ENCODE measurements around the gene INTS4.
"Not testable (repeated sequence)": the region's sequence is repeated elsewhere in the genome, so short reads cannot be mapped to it uniquely, and the experiment has no call there.

The INTS4 gene

DNA sequence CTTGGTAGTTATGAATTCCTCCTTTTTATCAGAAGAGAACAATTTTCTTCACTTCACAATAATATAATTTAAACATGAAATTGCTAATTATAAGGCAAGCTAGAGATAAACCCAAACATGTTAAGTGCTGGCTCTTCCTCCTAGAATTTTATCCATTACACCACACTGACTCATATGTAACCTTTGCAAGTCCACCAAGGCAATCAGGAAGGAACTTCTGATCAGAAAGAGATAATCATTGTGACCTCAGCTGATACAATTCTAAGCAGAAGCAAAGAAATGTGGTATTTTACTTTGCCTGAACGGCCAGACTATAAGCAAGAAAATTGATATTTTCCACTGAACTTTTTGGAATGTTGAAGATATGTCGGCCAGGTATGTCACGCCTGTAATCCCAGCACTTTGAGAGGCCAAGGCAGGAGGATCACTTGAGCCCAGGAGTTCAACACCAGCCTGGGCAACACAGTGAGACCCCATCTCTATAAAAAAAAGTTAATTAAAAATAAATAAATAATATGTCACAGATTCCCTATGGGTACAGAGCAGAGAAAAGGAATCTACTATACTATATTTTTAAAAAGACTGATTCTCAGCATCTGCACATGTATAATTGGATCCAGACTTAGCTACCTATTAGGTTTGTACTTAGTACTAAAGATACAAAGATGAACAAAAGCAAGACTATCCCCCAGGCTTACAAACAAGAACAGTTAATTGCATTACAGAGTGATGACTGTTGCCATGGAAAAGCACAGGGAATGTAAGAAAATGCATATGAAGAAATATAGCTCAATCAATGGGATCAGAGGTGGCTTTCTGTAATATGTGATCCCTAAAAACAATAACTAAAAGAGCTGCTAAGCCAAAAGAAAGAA is 63.9 kb downstream of the INTS4 start:
- H3K4me3 ChIP-seq (ENCODE audit: low read length): not testable (repeated sequence)

DNA sequence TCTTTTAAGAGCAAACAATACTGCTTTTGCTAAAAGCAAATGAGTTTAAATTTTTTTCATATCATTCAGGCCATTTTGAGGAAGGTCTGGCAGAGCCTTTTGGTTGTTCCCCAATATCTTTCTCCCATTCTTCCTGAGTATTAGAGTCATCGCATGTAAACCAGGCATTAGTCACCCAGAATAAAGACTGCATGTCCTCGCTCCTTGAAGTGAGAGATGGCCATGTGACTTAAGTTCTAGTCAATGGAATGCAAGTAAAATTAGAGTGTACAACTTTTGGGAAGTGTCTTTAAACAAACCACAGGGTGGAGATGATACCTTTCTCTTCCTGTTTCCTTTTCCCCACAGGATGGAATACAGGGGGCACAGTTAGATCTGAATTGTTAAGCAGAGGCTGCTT is 76.8 kb downstream of the INTS4 start:
- H3K9ac ChIP-seq (ENCODE audit: low read length); H3K27ac ChIP-seq (ENCODE audit: low read length); H3K36me3 ChIP-seq (ENCODE audit: control insufficient read depth, low read depth, low read length); H3K4me1 ChIP-seq (ENCODE audit: control insufficient read depth, low read depth, low read length); H3K27me3 ChIP-seq (ENCODE audit: control insufficient read depth, insufficient read depth, low read length); H3K9me3 ChIP-seq (ENCODE audit: control insufficient read depth, low read depth, low read length); H3K4me3 ChIP-seq (ENCODE audit: low read length): not testable (repeated sequence)

More for the DNA sequence above, 63.9 kb downstream of the INTS4 start:
- not testable (repeated sequence) for H3K27me3 ChIP-seq (ENCODE audit: control insufficient read depth, insufficient read depth, low read length); H3K4me1 ChIP-seq (ENCODE audit: control insufficient read depth, low read depth, low read length); H3K36me3 ChIP-seq (ENCODE audit: control insufficient read depth, low read depth, low read length); H3K9ac ChIP-seq (ENCODE audit: low read length); H3K27ac ChIP-seq (ENCODE audit: low read length); H3K9me3 ChIP-seq (ENCODE audit: control insufficient read depth, low read depth, low read length)

DNA sequence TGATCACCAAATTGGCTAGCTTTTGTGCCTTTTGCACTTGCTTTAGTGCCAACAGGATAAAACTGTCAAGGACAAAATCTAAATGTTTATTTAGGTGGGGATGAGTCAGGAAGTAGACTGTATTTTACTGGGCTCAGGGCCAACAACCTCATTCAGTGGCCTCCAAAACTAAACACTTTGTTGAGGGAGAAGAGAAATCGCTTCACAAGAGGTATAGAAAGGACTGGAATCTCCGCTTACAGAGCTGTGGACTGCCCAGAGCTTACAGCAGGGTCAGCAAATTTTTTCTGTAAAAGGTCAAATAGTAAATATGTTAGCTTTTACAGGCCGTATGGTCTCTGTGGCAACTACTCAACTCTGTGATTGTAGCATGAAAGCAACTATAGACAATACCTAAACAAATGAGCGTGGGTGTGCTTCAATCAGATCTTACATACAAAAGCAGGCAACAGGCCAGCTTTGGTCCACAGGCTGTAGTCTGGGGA is 80.1 kb downstream of the INTS4 start:
- H3K9ac ChIP-seq (ENCODE audit: low read length); H3K27ac ChIP-seq (ENCODE audit: low read length); H3K4me1 ChIP-seq (ENCODE audit: control insufficient read depth, low read depth, low read length); H3K4me3 ChIP-seq (ENCODE audit: low read length); H3K36me3 ChIP-seq (ENCODE audit: control insufficient read depth, low read depth, low read length); H3K9me3 ChIP-seq (ENCODE audit: control insufficient read depth, low read depth, low read length); H3K27me3 ChIP-seq (ENCODE audit: control insufficient read depth, insufficient read depth, low read length): not testable (repeated sequence)

DNA sequence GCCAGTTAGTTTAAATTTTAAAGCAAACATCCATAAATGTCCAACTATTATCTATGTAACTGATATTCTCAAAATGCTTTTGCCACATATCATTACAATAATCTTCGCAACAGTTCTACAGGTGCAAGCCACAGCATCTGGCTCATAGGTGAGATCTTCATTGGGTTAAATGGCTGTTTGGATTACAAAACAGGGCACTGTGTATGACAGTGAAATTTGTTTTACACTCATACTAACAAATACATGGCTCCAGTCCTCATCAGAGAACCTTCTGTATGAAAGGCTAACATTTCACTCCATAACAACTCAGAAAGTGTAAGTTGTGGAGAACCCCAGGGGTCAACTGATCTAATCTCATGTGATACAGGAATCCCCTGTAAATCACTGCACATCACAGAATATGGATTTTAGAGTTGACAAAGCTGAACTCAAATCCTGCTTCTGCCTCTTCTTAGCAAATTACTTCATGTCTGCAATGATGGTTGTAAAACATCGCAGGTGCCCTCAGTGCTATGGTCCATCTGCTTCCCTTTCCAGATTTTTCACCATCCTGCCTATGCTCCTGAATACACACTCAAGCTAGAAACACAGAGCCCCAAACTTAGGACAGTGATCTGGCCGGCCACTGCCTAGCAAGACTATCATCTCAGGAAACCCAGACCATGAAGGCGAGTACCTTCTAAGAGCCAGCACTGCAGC is 80.7 kb downstream of the INTS4 start:
- not testable (repeated sequence) for H3K36me3 ChIP-seq (ENCODE audit: control insufficient read depth, low read depth, low read length); H3K9ac ChIP-seq (ENCODE audit: low read length); H3K4me3 ChIP-seq (ENCODE audit: low read length); H3K27me3 ChIP-seq (ENCODE audit: control insufficient read depth, insufficient read depth, low read length); H3K9me3 ChIP-seq (ENCODE audit: control insufficient read depth, low read depth, low read length); H3K4me1 ChIP-seq (ENCODE audit: control insufficient read depth, low read depth, low read length); H3K27ac ChIP-seq (ENCODE audit: low read length)

DNA sequence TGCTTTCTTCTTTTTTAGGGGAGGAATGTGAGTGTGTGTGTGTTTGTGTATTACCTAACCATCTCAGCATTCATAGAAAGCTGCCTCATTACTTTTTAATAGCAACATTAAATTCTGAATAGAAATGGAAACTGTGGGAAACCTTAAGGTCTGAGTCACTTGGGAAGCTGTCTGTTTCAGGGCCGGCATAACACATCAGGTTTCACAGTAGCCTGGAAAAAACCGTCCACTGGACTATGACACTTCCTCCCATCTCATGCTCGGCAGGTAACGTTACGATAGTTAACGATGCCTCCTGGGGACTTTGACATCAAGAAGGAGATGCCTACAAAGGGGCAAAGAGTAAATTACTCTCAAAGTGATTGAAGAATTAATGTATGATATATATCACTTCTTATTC is 83.6 kb downstream of the INTS4 start:
- not testable (repeated sequence) for H3K36me3 ChIP-seq (ENCODE audit: control insufficient read depth, low read depth, low read length); H3K9ac ChIP-seq (ENCODE audit: low read length); H3K27ac ChIP-seq (ENCODE audit: low read length); H3K4me1 ChIP-seq (ENCODE audit: control insufficient read depth, low read depth, low read length); H3K4me3 ChIP-seq (ENCODE audit: low read length); H3K9me3 ChIP-seq (ENCODE audit: control insufficient read depth, low read depth, low read length); H3K27me3 ChIP-seq (ENCODE audit: control insufficient read depth, insufficient read depth, low read length)

DNA sequence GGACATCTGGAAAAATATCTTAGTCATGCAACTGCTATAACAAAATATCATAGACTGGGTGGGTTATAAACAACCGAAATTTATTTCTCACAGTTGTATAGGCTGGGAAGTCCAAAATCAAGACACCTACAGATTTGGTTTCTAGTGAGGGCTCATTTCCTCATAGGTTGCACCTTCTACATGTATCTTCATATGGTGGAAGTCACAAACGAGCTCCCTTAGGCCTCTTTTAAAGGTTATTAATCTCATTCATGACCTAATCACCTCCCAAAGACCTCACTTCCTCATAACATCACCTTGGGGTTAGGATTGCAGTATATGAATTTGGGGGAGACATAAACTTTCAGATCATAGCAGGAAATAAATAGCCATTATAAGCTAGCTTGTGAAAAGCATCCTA is 85.2 kb downstream of the INTS4 start:
- H3K4me1 ChIP-seq (ENCODE audit: control insufficient read depth, low read depth, low read length): no peaks in the 10 kb centered on the region
- H3K9ac ChIP-seq (ENCODE audit: low read length): no peak overlapping the region
- no peak overlapping the region for H3K27ac ChIP-seq (ENCODE audit: low read length)
- no peak overlapping the region for H3K4me3 ChIP-seq (ENCODE audit: low read length)
- H3K27me3 ChIP-seq (ENCODE audit: control insufficient read depth, insufficient read depth, low read length): no peaks in the 10 kb centered on the region
- H3K9me3 ChIP-seq (ENCODE audit: control insufficient read depth, low read depth, low read length): no peaks in the 10 kb centered on the region
- peaks cover 3% of the 10 kb centered on the region for H3K36me3 ChIP-seq (ENCODE audit: control insufficient read depth, low read depth, low read length)

DNA sequence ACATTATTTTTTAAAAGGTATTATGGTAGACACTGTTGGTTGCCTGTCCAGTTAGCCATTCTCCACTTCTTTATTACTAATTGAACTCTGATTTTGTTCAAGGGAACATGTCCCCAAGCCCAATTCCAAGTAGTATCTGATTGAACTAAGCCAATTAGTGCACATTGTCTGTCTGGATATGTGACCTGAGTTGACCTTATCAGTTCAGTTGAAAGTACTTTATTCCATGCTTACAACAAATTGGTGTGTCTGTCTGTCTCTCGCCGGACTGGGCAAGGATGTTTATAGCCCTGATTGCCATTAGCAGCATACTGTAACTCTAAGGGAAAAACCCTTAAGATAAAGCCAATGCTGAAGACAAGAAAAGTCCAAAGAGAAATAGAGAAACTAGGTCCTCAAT is 85.6 kb downstream of the INTS4 start:
- no peaks in the 10 kb centered on the region for H3K4me1 ChIP-seq (ENCODE audit: control insufficient read depth, low read depth, low read length)
- H3K4me3 ChIP-seq (ENCODE audit: low read length): no peak overlapping the region
- no peak overlapping the region for H3K27ac ChIP-seq (ENCODE audit: low read length)
- no peak overlapping the region for H3K9ac ChIP-seq (ENCODE audit: low read length)
- no peaks in the 10 kb centered on the region for H3K27me3 ChIP-seq (ENCODE audit: control insufficient read depth, insufficient read depth, low read length)
- peaks cover 3% of the 10 kb centered on the region for H3K36me3 ChIP-seq (ENCODE audit: control insufficient read depth, low read depth, low read length)
- H3K9me3 ChIP-seq (ENCODE audit: control insufficient read depth, low read depth, low read length): no peaks in the 10 kb centered on the region

DNA sequence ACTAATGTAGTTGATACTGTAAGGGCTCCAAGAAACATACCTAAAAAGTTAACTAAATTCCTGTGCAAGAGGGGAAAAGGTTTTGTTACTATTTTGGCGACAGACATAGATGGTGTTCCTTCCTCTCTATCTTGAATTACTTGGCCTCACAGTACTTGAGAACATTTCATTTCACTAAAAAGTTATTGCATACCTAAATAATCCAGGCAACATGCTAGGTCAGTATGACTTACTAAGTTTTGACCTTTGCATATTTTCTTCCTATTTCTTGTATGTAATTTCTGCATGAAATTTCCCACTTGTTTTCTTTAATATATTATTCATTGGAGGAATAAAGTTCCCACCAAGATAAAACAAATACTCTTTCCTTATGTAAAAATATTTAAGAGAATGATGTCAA is 99.5 kb downstream of the INTS4 start:
- not testable (repeated sequence) for H3K4me1 ChIP-seq (ENCODE audit: control insufficient read depth, low read depth, low read length); H3K27me3 ChIP-seq (ENCODE audit: control insufficient read depth, insufficient read depth, low read length); H3K36me3 ChIP-seq (ENCODE audit: control insufficient read depth, low read depth, low read length); H3K9ac ChIP-seq (ENCODE audit: low read length); H3K27ac ChIP-seq (ENCODE audit: low read length); H3K4me3 ChIP-seq (ENCODE audit: low read length); H3K9me3 ChIP-seq (ENCODE audit: control insufficient read depth, low read depth, low read length)

DNA sequence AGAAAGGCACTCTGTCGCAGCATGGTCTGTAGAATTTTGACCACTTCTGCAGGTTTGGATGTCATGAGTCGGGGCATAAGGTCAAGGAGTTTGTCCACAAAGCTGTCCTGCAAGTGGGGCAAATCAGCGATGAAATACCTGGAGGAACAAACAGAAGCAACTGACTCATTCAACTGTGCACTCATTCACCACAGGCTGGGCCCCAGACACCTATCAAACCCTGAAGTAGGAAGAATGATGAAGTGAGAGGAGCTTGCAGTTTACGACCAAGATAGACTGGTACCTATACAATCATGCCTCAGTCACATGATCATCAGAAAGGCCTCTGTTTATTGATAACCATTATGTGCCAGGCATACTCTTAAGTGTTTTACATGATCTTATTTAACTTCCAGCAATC is 102.8 kb downstream of the INTS4 start:
- not testable (repeated sequence) for H3K4me3 ChIP-seq (ENCODE audit: low read length); H3K9me3 ChIP-seq (ENCODE audit: control insufficient read depth, low read depth, low read length); H3K4me1 ChIP-seq (ENCODE audit: control insufficient read depth, low read depth, low read length); H3K9ac ChIP-seq (ENCODE audit: low read length); H3K27me3 ChIP-seq (ENCODE audit: control insufficient read depth, insufficient read depth, low read length); H3K36me3 ChIP-seq (ENCODE audit: control insufficient read depth, low read depth, low read length); H3K27ac ChIP-seq (ENCODE audit: low read length)

DNA sequence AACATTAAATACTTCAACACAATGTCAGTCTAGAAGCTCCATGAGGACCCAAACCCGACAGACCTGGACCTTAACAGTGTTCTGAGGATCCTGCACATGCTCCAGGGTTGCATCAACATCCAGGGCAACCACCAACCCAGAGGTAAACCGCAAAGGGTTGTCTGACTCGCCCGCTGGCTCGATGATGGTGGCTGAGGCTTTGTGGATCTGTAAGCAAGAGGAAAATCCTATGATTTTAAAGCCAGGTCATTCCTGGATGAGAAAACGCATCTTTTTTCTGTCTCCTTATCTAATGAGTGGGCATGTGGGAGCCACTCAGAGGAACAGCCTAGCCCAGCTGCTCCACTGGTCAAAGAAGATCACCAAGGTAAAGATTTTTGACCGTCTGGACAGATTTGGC is 103.2 kb downstream of the INTS4 start:
- not testable (repeated sequence) for H3K9ac ChIP-seq (ENCODE audit: low read length); H3K27me3 ChIP-seq (ENCODE audit: control insufficient read depth, insufficient read depth, low read length); H3K36me3 ChIP-seq (ENCODE audit: control insufficient read depth, low read depth, low read length); H3K4me1 ChIP-seq (ENCODE audit: control insufficient read depth, low read depth, low read length); H3K9me3 ChIP-seq (ENCODE audit: control insufficient read depth, low read depth, low read length); H3K4me3 ChIP-seq (ENCODE audit: low read length); H3K27ac ChIP-seq (ENCODE audit: low read length)

DNA sequence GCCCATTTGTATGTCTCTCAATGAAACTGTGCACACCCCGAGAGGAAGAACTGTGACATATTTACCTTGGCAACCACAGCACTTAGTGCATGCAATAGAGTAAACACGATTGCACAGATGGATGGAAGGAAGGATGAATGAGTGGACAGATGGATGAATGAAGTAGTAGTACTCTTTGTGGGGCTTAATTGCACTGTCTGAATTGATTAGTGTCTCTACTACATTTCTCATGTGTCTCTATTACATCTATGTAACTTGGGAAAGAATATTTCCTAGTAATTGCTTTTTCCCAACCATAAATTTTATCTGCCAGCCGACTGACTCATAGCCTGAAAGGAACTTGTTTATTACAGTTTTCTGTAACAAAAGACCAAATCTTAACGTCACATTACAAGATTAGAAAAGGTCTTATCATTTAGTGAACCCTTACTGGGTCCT is 103.8 kb downstream of the INTS4 start:
- not testable (repeated sequence) for H3K9ac ChIP-seq (ENCODE audit: low read length); H3K4me1 ChIP-seq (ENCODE audit: control insufficient read depth, low read depth, low read length); H3K9me3 ChIP-seq (ENCODE audit: control insufficient read depth, low read depth, low read length); H3K4me3 ChIP-seq (ENCODE audit: low read length); H3K27me3 ChIP-seq (ENCODE audit: control insufficient read depth, insufficient read depth, low read length); H3K36me3 ChIP-seq (ENCODE audit: control insufficient read depth, low read depth, low read length); H3K27ac ChIP-seq (ENCODE audit: low read length)

DNA sequence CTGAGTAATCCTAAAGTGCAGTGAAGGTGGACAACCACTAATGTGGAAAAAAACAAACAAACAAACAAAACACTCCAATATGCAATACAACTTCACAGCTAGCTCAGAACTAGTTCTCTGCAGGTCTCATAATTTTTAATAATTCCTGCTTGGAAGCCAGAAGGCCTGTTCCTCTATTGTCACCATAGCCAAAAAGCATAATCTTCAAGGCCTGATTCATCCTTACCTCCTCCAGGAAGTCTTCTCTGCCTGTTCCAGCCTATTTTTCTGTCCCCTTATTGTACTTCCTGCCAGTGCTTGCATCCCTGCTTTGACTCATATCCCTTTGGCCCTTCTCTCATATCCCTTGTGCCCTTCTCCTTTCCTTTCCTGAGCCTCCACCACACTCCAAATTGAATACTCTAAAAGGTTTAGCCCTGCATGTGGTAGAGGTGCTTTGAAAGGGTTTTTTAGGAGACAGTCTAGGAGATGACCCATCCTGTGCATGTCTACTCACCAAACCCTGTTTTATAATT is 104.3 kb downstream of the INTS4 start:
- H3K9ac ChIP-seq (ENCODE audit: low read length); H3K27ac ChIP-seq (ENCODE audit: low read length); H3K9me3 ChIP-seq (ENCODE audit: control insufficient read depth, low read depth, low read length); H3K36me3 ChIP-seq (ENCODE audit: control insufficient read depth, low read depth, low read length); H3K4me3 ChIP-seq (ENCODE audit: low read length); H3K4me1 ChIP-seq (ENCODE audit: control insufficient read depth, low read depth, low read length); H3K27me3 ChIP-seq (ENCODE audit: control insufficient read depth, insufficient read depth, low read length): not testable (repeated sequence)
